ELF-1 (cell line): ENCODE measurements around the gene MTHFD2L.
A peak's percentile ranks its signal among the peaks of the same experiment; 100 is the strongest.

Source experiments
- DNase-seq: peaks from one replicate; pipeline ENCODE4 v3.0.0-alpha.2; 2016; ENCODE audit warnings: low read depth, low spot score

MTHFD2L gene

DNA sequence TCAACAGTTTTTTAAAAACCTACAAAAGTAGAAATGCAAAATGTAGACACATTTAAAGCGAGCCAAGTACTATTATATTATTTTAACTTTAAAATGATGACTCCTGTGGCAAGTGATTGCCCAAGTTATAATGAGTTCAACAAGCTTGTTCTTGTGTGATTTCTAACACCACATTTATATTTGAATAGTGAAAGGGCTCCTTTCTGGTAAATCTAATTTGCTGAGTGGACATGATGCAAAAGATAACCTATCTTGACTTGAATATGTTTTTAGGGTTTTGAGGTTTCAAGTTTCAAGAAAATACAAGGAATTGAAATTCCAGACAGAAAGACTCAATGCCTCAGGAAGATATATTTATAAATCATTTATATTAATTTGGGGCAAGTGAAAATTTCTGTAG lies 149.3 kb downstream of the MTHFD2L start:
- DNase-seq: no peak

GRCh38 chr4:74308215-74308614 lies 150.3 kb downstream of the MTHFD2L start, which contains the start of gene EPGN:
Gene EPGN, plus strand, starts transcription at chr4:74308470. Its CDS starts 64 bp downstream, at chr4:74308534.
- no peak for DNase-seq

DNA sequence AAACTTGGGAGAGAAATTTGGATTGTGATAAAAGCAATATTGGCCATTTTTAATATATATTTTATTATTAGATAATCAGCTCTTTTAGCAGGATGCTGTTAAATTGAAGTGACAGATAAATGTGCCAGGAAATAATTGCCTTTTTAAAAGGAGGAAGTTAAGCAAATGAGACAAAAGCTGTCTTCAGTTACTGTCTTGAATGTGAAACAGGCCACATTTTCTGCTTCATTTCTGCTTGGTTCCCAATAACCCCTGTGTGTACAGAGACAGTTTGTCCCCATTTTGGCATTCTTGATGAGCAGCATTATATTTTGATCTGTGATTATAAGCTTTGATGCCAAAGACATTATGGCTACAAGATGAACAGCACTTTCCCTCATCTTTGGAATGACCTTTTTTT lies 151.3 kb downstream of the MTHFD2L start:
- DNase-seq: no peak

- DNase-seq: peak; percentile 9
These were observed 153.9 kb downstream of the MTHFD2L start for GRCh38 chr4:74311696-74312313.

DNA sequence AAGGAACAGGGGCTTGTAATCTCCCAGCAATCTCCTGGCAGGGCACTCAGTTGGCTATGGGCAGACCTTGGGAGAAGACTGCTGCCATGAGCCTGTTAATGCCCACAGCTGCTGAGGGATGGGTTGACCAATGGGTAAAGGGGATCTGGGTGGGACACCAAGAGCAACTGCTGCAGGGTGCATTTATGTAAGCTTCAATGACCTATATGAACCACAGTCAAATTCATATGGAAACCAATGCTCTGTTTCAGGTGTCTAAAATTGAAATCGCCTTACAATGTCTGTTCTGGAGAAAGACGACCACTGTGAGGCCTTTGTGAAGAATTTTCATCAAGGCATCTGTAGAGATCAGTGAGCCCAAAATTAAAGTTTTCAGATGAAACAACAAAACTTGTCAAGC lies 156.4 kb downstream of the MTHFD2L start:
- DNase-seq: no peak

- DNase-seq: no peak
These were observed 157.0 kb downstream of the MTHFD2L start for GRCh38 chr4:74314944-74315343.

- DNase-seq: no peak
These were observed 157.5 kb downstream of the MTHFD2L start for GRCh38 chr4:74315376-74315775.

DNA sequence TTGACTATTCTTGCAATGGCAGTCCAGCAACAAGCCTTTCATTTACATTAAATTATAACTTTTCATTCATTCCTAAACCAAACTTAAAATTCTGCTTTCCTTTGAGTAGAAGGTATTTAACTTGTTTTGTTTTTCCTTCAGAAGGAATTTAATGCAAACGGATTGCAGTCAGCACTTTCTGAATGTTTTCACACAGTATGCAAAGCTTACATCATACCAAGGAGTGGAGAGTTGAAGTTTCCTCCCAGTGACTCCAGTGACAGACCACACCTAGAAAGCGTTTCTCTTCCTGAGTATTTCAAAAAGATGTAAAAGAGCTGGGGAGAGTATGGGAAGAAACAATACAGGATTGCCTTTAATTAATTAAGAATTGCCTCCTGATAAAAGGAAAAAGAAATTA lies 158.5 kb downstream of the MTHFD2L start:
- no peak for DNase-seq

DNA sequence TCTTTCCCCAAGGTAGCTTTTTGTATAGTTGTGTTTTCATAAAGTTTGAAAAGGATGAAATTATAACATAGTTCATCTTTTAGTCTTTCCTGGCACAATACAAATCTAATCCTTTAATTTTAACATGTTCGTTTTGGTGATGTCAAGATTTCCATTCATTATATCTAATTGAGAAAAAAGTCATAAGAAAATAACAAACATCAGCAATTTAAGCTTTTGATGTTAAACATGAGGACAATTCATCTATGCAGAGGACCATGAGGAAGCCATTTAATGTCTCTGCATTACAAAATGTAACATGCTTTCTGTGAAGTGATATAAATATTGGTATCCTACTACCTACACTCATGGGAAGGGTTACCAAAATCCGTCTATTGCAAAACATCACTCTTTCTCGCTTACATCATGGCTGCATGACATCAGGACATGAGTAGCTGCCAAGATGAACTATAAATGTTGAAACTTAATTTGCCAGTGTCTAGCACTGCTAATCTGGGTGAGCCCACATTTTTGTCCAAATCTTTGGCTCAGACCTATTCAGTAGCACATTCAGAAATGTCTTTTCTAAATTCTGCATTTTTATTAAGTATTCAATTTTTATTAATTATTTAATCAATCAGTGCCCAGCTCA lies 159.8 kb downstream of the MTHFD2L start:
- DNase-seq: no peak

GRCh38 chr4:74318276-74318675 lies 160.4 kb downstream of the MTHFD2L start:
- DNase-seq: no peak

GRCh38 chr4:74319470-74319869 lies 161.6 kb downstream of the MTHFD2L start:
- DNase-seq: no peak

DNA sequence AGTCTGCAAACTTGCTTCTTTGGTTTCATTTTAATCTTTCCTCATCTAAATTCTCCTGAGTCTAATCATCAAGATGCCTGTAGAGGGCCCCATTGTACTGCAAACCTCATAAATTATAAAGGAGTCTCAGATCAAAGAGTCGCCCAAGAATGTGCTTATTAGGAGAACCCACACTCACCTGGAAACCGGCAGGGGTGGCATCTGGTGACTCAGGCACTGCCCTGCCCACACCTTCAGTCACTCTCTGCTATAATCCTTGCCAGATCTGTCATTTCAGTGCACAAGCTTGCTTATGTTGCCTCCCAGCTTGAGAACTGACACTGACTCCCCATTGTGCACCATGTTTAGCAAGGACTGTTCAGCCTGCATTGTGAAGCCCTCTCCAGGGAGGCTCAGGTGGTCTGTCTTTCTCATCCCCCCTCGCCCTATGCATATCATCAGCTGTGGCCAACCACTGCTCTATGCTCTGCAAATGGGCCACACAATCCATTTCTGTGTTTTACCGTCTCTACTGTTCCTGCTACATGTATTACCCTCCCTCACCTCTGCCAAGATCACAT lies 162.7 kb downstream of the MTHFD2L start:
- peak; percentile 25 for DNase-seq

GRCh38 chr4:74322301-74322700 lies 164.4 kb downstream of the MTHFD2L start:
- no peak for DNase-seq

DNA sequence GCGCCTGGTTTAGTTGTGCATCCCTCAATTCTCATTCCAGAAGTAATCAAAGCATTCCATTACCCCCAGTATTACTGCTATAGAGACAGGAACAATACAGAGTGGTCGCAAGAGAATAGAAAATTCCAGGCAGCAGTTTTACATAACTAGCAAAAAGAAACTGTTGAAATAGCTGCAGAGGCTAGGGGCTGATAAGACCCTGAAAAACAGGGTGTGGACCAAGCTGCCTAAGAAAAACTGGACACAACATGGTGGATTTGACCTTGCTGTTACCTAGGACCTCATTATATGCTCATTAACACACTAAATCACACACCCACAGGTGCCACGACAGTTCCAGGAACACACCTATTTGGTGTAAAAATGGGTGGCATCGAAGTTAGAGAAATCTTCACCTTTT lies 165.7 kb downstream of the MTHFD2L start:
- no peak for DNase-seq

DNA sequence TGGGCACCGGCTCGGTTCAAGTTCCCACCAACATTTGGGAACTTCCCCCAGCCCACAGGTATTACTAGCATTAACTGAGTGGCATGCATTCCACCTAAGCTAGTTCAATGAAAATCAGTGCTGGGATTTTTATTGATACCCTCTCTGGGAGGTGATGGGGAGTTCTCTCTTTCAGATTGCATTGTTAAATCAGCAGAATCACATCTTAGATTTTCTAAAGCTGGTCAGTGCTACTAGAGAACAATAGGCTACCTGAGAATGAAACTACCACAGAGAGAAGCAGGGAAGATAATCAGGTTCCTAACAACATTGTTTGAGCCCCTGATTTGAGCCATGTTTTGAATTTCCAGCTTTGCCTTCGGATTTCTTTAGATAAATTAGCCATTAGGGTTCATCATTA lies 166.3 kb downstream of the MTHFD2L start:
- no peak for DNase-seq

GRCh38 chr4:74325886-74326285 lies 168.0 kb downstream of the MTHFD2L start:
- DNase-seq: no peak

DNA sequence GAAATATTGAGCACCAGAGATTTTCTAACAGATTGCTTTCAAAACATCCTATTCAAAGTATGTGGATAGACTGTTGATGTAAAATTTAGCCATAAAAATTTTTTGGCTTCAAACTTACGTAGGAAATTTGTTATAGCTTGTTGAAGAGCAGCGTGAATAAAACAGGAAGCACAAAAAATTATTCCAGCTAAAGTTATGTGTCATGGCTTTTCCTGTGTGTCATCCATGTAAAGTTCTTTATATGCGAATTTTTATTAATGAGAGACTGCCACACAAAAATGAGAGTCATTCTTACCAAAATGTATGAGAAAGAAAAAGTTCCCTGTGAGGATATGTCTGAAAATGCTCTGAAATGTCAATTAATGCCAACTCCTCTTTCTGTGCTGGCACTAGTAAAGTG lies 169.8 kb downstream of the MTHFD2L start:
- DNase-seq: no peak

GRCh38 chr4:74328501-74328900 lies 170.6 kb downstream of the MTHFD2L start:
- no peak for DNase-seq

GRCh38 chr4:74329307-74329706 lies 171.4 kb downstream of the MTHFD2L start:
- DNase-seq: no peak

DNA sequence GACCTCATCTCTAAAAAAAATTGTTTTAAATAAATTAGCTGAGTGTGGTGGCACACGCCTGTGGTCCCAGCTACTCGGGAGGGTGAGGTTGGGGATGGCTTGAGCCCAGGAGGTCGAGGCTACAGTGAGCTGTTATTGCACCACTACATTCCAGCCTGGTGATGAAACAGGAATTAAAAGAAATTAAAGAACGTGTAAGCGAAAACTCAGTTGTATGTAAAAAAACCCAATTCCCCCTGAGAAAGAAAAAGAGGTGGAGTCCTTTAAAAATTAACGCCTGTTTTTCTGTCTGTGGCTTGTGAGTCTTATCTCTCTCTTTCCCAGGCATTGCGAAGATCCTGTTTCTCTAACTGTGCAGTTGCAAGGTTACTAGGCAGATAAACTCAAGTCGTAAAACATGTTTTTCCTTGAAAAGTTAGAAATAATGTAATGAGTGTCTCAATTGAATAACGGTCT lies 172.4 kb downstream of the MTHFD2L start:
- DNase-seq: no peak

DNA sequence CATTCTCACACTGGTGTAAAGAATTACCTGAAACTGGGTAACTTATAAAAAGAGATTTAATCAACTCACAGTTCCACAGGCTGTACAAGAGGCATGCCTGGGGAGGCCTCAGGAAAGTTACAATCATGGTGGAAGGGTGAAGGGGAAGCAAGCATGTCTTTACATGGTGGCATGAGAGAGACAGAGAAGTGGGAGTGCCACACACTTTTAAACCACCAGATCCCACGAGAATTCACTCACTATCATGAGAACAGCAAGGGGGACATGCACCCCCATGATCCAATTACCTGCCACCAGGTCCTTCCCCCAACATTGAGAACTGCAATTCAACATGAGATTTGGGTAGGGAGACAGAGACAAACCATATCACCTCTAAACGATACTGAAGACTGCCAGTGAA lies 173.3 kb downstream of the MTHFD2L start:
- DNase-seq: no peak

- no peak for DNase-seq
These were observed 174.0 kb downstream of the MTHFD2L start for GRCh38 chr4:74331944-74332343.

- DNase-seq: no peak
These were observed 176.7 kb downstream of the MTHFD2L start for GRCh38 chr4:74334636-74335035.
